GM12872 (cell line): ENCODE measurements around the gene COG7.

ENCODE experiments used
- TF ChIP-seq, protein P1 (sequence below): IDR thresholded peaks from 3 replicates; pipeline ENCODE4 v1.5.1; 2011; ENCODE audit warnings: low read depth, mild to moderate bottlenecking, low read length, moderate library complexity; ENCODE audit not compliant: insufficient read depth

Gene COG7

GRCh38 chr16:23485257-23485614 lies 32.2 kb upstream of the COG7 start:
- TF ChIP-seq, protein P1, sequence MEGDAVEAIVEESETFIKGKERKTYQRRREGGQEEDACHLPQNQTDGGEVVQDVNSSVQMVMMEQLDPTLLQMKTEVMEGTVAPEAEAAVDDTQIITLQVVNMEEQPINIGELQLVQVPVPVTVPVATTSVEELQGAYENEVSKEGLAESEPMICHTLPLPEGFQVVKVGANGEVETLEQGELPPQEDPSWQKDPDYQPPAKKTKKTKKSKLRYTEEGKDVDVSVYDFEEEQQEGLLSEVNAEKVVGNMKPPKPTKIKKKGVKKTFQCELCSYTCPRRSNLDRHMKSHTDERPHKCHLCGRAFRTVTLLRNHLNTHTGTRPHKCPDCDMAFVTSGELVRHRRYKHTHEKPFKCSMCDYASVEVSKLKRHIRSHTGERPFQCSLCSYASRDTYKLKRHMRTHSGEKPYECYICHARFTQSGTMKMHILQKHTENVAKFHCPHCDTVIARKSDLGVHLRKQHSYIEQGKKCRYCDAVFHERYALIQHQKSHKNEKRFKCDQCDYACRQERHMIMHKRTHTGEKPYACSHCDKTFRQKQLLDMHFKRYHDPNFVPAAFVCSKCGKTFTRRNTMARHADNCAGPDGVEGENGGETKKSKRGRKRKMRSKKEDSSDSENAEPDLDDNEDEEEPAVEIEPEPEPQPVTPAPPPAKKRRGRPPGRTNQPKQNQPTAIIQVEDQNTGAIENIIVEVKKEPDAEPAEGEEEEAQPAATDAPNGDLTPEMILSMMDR = no peak

DNA sequence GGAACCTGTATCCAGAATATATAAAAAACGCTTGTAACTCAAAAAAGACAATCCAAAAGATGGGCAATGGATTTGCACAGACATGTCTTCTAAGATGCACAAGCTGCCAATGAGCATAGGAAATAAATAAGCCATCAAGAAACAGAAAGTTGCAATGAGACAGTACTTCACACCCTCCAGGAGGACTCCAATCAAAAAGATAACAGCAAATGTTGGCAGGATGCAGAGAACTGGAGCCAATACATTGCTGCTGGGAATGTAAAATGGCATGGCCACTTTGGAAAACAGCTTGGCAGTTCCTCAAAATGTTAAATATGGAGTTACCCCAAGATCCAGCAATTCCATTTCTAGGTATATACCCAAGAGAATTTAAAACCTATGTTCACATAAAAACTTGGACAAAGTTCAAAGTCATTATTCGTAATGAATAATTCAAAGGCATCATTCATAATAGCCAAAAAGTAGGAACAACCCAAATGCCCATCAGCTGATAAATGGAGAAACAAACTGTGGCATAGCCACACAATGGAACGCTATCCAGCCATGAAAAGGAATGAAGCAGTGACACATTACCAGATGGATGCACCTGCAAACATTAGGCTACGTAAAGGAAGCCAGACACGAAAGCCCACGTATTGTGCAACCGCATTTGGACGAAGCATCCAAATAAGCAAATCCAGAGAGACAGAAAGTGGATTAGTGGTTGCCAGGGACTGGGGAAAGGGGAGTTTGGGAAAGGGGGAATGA lies 31.7 kb upstream of the COG7 start:
- TF ChIP-seq, protein P1 = no peak

GRCh38 chr16:23482778-23483177 lies 29.8 kb upstream of the COG7 start:
- TF ChIP-seq, protein P1 = no peak

- TF ChIP-seq, protein P1 = no peak
Observed at GRCh38 chr16:23480257-23480656, 27.3 kb upstream of the COG7 start.

DNA sequence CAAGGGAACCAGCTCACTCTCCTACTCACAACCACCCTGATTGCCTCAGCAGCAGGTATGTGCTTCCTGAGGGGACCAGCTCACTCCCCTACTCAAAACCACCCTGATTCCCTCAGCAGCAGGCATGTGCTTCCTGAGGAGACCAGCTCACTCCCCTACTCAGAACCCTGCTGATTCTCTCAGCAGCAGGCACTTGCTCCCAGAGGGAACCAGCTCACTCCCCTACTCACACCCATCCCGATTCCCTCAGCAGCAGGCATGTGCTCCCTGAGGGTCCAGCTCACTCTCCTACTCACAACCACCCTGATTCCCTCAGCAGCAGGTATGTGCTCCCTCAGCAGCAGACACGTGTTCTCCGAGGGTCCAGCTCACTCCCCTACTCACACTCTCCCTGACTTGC lies 26.1 kb upstream of the COG7 start:
- TF ChIP-seq, protein P1 = no peak

DNA sequence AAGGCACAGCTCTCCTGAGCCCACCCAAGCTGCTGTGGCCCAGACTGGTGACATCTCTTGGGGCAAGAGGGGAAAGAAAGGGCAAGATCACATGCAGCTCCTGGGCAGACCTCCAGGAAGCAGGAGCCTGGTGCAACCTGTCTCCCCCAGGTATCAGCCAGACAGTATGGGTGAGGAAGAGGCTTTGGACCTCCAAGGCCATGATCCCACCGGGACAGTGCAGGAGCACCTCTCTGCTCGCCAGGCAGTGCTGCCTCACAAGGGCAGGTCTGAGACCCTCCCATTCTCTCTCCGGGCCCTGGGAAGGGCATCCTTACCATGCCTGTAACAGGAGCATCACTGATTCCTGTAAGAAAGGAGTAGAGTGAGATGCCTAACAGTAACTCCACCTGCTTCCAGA lies 25.6 kb upstream of the COG7 start:
- TF ChIP-seq, protein P1 = no peak

DNA sequence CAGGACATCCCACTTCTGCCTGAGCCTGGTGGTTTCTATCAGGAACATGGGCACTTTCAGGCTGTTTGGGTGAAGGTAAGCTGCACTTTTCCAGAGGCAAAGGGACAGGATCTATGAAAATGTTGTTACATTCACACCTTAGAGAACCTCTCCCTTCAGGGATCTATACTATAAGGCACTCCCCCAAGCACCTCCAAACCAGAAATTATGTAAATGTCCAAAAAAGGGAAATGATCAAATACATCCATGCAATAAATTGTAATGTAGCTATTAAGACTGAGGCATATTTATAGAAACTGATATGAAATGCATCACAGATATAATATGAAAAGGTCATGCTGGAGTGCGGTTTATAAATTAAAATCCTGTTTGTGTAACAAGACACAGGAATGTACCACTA lies 23.3 kb upstream of the COG7 start:
- TF ChIP-seq, protein P1 = no peak
